HepG2 (cell line): ENCODE results near the gene LTV1. TPM values are rescaled to one million over a fixed set of nuclear protein-coding genes. Genes with fewer than 3 reads are reported as not detected.

Source experiments
- GABPA ChIP-seq, 2 experiments: IDR thresholded peaks; 2 replicates each; pipeline ENCODE4 v1.6.1; 2011 to 2016; ENCODE audit warnings: low read depth in 2 of 2, low read length in 1 of 2, missing biosample characterization in 1 of 2, missing genetic modification characterization in 1 of 2
- KLF13 ChIP-seq: sonication (generic); formaldehyde crosslinking; IDR thresholded peaks from 2 replicates; pipeline ENCODE4 v1.4.0; 2020; ENCODE audit warnings: mild to moderate bottlenecking, missing genetic modification reagents
- KLF16 ChIP-seq, 2 experiments: sonication (generic) in 1 of 2; formaldehyde crosslinking in 1 of 2; IDR thresholded peaks; 2 replicates each; pipeline versions ENCODE4 v1.6.1 to v1.8.0; 2016 to 2023; ENCODE audit warnings: missing genetic modification reagents in 2 of 2, missing compliant biosample characterization in 1 of 2
- PBX2 ChIP-seq: IDR thresholded peaks from 2 replicates; pipeline ENCODE4 v1.6.1; 2016; ENCODE audit warnings: control low read depth
- PRDM4 ChIP-seq: sonication (generic); formaldehyde crosslinking; IDR thresholded peaks from 2 replicates; pipeline ENCODE4 v1.9.0; 2021; ENCODE audit warnings: missing genetic modification reagents, borderline replicate concordance
- RERE ChIP-seq: IDR thresholded peaks from 2 replicates; pipeline ENCODE4 v1.6.1; 2016; ENCODE audit warnings: low read depth, missing genetic modification reagents, missing compliant biosample characterization
- SMARCC2 ChIP-seq: fragments of 450-650 bp; IDR thresholded peaks from 2 replicates; pipeline ENCODE4 v1.6.1; 2017; ENCODE audit warnings: antibody characterized with exemption, mild to moderate bottlenecking
- SNAPC2 ChIP-seq: sonication (generic); formaldehyde crosslinking; IDR thresholded peaks from 2 replicates; pipeline ENCODE4 v1.8.1; 2022; ENCODE audit warnings: mild to moderate bottlenecking, missing genetic modification reagents
- ZFX ChIP-seq: sonication (generic); formaldehyde crosslinking; IDR thresholded peaks from 2 replicates; pipeline ENCODE4 v1.4.0; 2020; ENCODE audit warnings: mild to moderate bottlenecking, low read depth, missing genetic modification reagents, moderate library complexity
- ZSCAN25 ChIP-seq: sonication (generic); formaldehyde crosslinking; IDR thresholded peaks from 2 replicates; pipeline ENCODE4 v1.8.0; 2022; ENCODE audit warnings: mild to moderate bottlenecking, missing genetic modification reagents
- polyA plus RNA-seq, 8 experiments: library from polyadenylated mRNA; depleted of rRNA in 3 of 8; stranded (reverse) in 7 of 8; unstranded in 1 of 8; fragments of >200 nt; fragmentation: Illumina TruSeq in 4 of 8; extraction: Trizol in 4 of 8; gene quantifications; 2 replicates each; pipeline versions ENCODE4 v1.2.1 to v1.2.3, GENCODE V29; 2011 to 2016; ENCODE audit warnings: low read depth in 4 of 8, missing spikeins in 1 of 8, mixed read lengths in 1 of 8; ENCODE audit not compliant: insufficient read depth in 1 of 8
- total RNA-seq, 5 experiments: library from RNA; depleted of rRNA; stranded (reverse); fragments of >200 nt; fragmentation: Illumina TruSeq; extraction: Trizol; gene quantifications; 2 replicates each; pipeline ENCODE4 v1.2.3, GENCODE V29; 2016; ENCODE audit warnings: low read depth in 1 of 5
- TF ChIP-seq, protein P1 (sequence below): sonication (generic); formaldehyde crosslinking; IDR thresholded peaks from 2 replicates; pipeline ENCODE4 v1.9.0; 2022; ENCODE audit warnings: missing genetic modification reagents, mild to moderate bottlenecking, borderline replicate concordance
- TF ChIP-seq, protein P2 (sequence below): sonication (generic); formaldehyde crosslinking; conservative IDR thresholded peaks from 2 replicates; pipeline ENCODE4 v1.4.0; 2020; ENCODE audit warnings: missing genetic modification reagents
- TF ChIP-seq, protein P3 (sequence below): sonication (generic); formaldehyde crosslinking; IDR thresholded peaks from 2 replicates; pipeline ENCODE4 v1.9.0; 2021; ENCODE audit warnings: missing genetic modification reagents, mild to moderate bottlenecking, borderline replicate concordance

LTV1 gene
- total and polyA plus RNA-seq, 2 of the 13 experiments (the other 11 are each of a cell fraction or from before 2014, with no cell fraction given), result 21.1 to 85.8 TPM

DNA sequence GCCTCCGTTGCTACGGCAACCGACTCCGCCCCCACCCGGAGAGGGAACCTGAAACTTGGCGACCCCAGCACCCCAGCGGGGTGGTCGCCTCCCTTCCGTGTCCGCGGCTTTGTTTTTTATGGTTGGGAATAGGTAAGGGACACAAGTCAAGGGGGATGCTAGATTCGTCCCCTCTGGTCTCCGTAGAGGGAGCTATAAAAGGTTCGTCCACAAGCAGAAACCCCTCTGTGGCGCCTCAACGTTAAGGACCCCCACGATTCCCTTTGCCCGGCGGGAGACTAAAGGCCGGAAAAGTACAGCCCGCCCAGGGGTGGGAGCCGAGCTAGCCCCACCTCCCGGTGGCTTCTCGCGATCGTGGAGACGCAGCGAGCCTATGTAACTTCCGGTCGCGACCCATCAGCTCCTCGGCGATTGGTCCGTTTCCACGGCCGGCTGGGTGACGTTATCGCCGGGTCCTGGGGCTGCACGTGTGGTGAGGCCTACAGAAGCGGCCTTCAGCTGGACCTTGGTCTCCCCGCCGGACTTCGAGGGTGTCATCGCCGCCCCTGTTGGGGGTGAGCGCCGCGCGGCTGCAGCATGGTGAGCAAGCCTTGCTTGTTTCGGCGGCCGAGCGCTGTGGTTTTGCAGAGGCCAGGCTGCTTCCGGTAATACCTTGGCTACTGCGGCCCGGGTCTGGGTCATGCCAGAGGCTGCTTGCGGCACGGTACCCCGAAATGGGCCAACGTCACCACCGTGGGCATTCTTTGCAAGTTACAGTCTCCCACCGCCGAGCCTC, at the start of gene LTV1 (continued):
- peak; percentile 89 for TF ChIP-seq ZSCAN25 (CRISPR knock-in tag)
- TF ChIP-seq SMARCC2, result no peak
- TF ChIP-seq SNAPC2 (CRISPR knock-in tag), result peak; percentile 88
- TF ChIP-seq RERE (CRISPR knock-in tag), result peak; percentile 75
- peak; percentile 100 for TF ChIP-seq ZFX (CRISPR knock-in tag)
- TF ChIP-seq, protein P1, sequence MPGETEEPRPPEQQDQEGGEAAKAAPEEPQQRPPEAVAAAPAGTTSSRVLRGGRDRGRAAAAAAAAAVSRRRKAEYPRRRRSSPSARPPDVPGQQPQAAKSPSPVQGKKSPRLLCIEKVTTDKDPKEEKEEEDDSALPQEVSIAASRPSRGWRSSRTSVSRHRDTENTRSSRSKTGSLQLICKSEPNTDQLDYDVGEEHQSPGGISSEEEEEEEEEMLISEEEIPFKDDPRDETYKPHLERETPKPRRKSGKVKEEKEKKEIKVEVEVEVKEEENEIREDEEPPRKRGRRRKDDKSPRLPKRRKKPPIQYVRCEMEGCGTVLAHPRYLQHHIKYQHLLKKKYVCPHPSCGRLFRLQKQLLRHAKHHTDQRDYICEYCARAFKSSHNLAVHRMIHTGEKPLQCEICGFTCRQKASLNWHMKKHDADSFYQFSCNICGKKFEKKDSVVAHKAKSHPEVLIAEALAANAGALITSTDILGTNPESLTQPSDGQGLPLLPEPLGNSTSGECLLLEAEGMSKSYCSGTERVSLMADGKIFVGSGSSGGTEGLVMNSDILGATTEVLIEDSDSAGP (CRISPR knock-in tag), result peak; percentile 97
- TF ChIP-seq, protein P2, sequence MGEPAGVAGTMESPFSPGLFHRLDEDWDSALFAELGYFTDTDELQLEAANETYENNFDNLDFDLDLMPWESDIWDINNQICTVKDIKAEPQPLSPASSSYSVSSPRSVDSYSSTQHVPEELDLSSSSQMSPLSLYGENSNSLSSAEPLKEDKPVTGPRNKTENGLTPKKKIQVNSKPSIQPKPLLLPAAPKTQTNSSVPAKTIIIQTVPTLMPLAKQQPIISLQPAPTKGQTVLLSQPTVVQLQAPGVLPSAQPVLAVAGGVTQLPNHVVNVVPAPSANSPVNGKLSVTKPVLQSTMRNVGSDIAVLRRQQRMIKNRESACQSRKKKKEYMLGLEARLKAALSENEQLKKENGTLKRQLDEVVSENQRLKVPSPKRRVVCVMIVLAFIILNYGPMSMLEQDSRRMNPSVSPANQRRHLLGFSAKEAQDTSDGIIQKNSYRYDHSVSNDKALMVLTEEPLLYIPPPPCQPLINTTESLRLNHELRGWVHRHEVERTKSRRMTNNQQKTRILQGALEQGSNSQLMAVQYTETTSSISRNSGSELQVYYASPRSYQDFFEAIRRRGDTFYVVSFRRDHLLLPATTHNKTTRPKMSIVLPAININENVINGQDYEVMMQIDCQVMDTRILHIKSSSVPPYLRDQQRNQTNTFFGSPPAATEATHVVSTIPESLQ (CRISPR knock-in tag), result peak; percentile 98
- TF ChIP-seq KLF13 (CRISPR knock-in tag), result peak; percentile 76; the same call in 1 of the 2 replicates
- TF ChIP-seq PBX2, result peak; percentile 8; the same call in 1 of the 2 replicates
- peak; percentile 78; the same call in 1 of the 2 replicates for TF ChIP-seq PRDM4
- peak; percentile 76 to 99; a peak in 3 of 4 replicates for TF ChIP-seq KLF16 (CRISPR knock-in tag; IDR thresholded peaks at IDR 0.05)
- peak; percentile 81 for TF ChIP-seq GABPA (IDR thresholded peaks at IDR 0.05; ENCODE audit: low read depth, low read length)
- peak; percentile 96 for TF ChIP-seq GABPA (CRISPR knock-in tag; IDR thresholded peaks at IDR 0.05; ENCODE audit: low read depth)
- TF ChIP-seq, protein P3, sequence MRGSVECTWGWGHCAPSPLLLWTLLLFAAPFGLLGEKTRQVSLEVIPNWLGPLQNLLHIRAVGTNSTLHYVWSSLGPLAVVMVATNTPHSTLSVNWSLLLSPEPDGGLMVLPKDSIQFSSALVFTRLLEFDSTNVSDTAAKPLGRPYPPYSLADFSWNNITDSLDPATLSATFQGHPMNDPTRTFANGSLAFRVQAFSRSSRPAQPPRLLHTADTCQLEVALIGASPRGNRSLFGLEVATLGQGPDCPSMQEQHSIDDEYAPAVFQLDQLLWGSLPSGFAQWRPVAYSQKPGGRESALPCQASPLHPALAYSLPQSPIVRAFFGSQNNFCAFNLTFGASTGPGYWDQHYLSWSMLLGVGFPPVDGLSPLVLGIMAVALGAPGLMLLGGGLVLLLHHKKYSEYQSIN (CRISPR knock-in tag), result no peak
